IPS-20b (cell line): ENCODE results near the gene CD55.

Source experiments
- H3K27ac ChIP-seq: one replicate; pipeline ENCODE4 v1.5.1; 2013; ENCODE audit warnings: low read length
- H3K27me3 ChIP-seq: 2 replicates; pipeline ENCODE4 v1.6.1; 2013; ENCODE audit warnings: mild to moderate bottlenecking, low read length, inconsistent platforms; ENCODE audit not compliant: insufficient read depth
- H3K36me3 ChIP-seq: 2 replicates; pipeline ENCODE4 v1.6.1; 2013; ENCODE audit warnings: low read depth, mild to moderate bottlenecking, inconsistent platforms, low read length, moderate library complexity; ENCODE audit not compliant: insufficient read depth
- H3K4me1 ChIP-seq: 2 replicates; pipeline ENCODE4 v1.6.1; 2013; ENCODE audit warnings: mild to moderate bottlenecking, control low read depth, inconsistent platforms, low read length, moderate library complexity; ENCODE audit not compliant: insufficient read depth
- H3K4me3 ChIP-seq: 2 replicates; pipeline ENCODE4 v1.5.1; 2013; ENCODE audit warnings: mild to moderate bottlenecking, low read length, inconsistent platforms
- H3K9ac ChIP-seq: 2 replicates; pipeline ENCODE4 v1.6.1; 2013; ENCODE audit warnings: low read depth, mild to moderate bottlenecking, inconsistent platforms, low read length, moderate library complexity
- H3K9me3 ChIP-seq: 2 replicates; pipeline ENCODE4 v1.6.1; 2013; ENCODE audit warnings: mild to moderate bottlenecking, low read depth, low read length, inconsistent platforms; ENCODE audit not compliant: insufficient read depth

CD55 gene

DNA sequence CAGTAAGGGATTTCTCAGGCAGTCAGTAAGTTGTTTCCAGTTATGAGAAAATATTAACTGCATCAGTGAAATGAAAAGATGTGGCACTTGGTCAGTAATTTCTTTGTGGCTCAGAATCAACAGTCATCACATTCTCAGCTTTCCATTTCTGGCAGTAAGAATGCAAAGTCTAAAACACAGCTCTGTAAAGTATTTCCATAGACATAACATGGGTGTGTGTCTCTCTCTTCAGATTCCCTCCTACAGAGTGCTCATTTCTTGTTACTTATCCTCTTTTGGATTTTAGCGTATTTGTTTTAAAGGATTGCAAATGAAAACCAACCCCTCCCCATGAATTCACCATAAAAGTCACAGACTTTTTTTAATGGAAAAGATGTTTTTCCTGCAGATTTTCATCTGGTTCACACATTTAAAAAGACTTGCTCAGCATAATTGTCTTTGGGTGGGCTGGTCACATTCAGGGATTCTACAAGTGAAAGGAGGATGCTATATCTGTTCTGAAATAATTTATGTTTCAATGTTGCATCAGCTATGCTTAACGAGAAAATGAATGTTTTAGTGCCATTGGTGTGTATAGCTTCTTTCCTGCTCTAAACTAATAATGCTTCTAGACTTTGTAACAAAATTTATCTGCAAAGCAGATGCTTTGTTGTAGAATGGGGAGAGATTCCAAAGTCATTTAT lies 34.6 kb upstream of the CD55 start:
- Histone ChIP-seq H3K27me3 (no peaks in the 10 kb centered on the region), H3K9ac (0 out of 2 replicates have a peak overlapping the region, but pooled peaks have one; percentile 13), H3K4me3 (no peak overlapping the region), H3K27ac (no peak overlapping the region), H3K36me3 (no peaks in the 10 kb centered on the region), H3K4me1 (peaks cover 22% of the 10 kb centered on the region), H3K9me3 (peaks cover 5% of the 10 kb centered on the region)

DNA sequence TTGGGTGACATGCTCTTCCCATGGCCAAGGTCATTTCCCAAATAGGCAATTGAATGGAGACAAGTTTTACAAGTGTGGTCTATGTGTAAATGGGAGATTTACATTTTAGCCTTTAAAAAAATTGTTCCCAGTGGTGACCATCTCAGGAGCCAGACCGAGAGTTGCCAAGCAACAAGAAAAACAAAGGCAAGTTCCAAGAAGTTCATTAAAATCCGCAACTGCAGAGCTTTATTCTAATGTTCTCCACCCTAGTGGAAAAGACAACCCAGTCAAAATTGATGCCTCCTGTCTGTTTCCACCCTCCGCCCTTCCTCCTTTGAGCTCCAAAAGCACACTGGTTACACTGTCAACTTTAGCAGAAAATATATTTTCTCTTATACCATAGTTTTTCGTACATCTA lies 33.2 kb upstream of the CD55 start:
- no peak overlapping the region for H3K9ac ChIP-seq
- no peak overlapping the region for H3K4me3 ChIP-seq
- H3K36me3 ChIP-seq, result no peaks in the 10 kb centered on the region
- peaks cover 9% of the 10 kb centered on the region for H3K9me3 ChIP-seq
- H3K27me3 ChIP-seq, result no peaks in the 10 kb centered on the region
- H3K4me1 ChIP-seq, result peaks cover 20% of the 10 kb centered on the region
- no peak overlapping the region for H3K27ac ChIP-seq

DNA sequence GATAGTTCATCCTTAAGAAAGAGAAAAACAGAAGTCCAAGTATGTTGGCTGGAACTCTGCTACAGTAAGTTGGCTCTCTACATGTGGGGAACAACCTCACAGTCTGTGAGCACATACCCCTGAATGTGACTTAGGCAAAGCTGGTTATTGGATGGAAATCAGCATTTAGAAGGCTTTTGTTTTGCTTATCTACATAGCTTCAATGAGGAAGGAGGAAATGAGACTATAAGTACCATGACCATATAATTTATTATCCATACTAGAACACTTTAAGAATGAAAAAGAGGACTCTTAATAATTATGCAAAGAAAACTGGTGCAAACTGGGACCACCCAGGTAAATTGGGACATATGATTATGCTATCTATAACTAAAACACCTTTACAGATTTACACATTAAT lies 31.7 kb upstream of the CD55 start:
- Histone ChIP-seq H3K4me1 (peaks cover 20% of the 10 kb centered on the region), H3K27ac (no peak overlapping the region), H3K36me3 (no peaks in the 10 kb centered on the region), H3K4me3 (no peak overlapping the region), H3K27me3 (no peaks in the 10 kb centered on the region), H3K9me3 (peaks cover 9% of the 10 kb centered on the region), H3K9ac (no peak overlapping the region)

DNA sequence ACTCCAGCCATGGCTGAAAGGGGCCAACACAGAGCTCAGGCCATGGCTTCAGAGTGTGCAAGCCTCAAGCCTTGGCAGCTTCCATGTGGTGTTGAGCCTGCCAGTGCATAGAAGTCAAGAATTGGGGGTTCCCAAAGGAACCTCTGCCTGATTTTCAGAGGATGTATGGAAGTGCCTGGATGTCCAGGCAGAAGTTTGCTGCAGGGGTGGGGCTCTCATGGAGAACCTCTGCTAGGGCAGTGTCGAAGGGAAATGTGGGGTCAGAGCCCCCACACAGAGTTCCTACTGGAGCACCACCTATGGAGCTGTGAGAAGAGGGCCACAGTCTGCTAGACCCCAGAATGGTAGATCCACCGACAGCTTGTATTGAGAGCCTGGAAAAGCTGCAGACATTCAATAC lies 29.8 kb upstream of the CD55 start:
- Histone ChIP-seq H3K4me1 (peaks cover 15% of the 10 kb centered on the region), H3K9me3 (peaks cover 9% of the 10 kb centered on the region), H3K27me3 (no peaks in the 10 kb centered on the region), H3K9ac (no peak overlapping the region), H3K4me3 (no peak overlapping the region), H3K36me3 (no peaks in the 10 kb centered on the region), H3K27ac (no peak overlapping the region)

DNA sequence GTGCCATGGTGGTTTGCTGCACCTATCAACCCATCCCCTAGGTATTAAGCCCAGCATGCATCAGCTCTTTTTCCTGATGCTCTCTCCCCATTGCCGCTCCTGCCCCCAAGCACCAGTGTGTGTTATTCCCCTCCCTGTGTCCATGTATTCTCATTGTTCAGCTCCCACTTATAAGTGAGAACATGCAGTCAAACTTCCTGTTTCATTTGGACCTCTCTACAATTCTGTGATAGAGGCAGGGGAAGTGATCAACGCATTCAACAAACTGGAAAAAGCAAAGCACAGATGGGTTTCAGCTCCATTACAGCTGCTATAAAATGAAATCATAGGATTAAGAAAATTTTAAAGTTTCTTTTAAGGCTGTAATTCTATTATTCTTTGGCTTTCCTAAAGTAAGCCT lies 23.3 kb upstream of the CD55 start:
- Histone ChIP-seq H3K9ac (no peak overlapping the region), H3K27ac (no peak overlapping the region), H3K4me3 (no peak overlapping the region), H3K36me3 (no peaks in the 10 kb centered on the region), H3K27me3 (no peaks in the 10 kb centered on the region), H3K4me1 (peaks cover 18% of the 10 kb centered on the region; the same call in 1 of the 2 replicates), H3K9me3 (no peaks in the 10 kb centered on the region)

GRCh38 chr1:207298636-207299398 lies 22.7 kb upstream of the CD55 start:
- Histone ChIP-seq H3K4me1 (peaks cover 18% of the 10 kb centered on the region; the same call in 1 of the 2 replicates), H3K9me3 (no peaks in the 10 kb centered on the region), H3K4me3 (no peak overlapping the region), H3K9ac (no peak overlapping the region), H3K36me3 (no peaks in the 10 kb centered on the region), H3K27me3 (no peaks in the 10 kb centered on the region), H3K27ac (no peak overlapping the region)

DNA sequence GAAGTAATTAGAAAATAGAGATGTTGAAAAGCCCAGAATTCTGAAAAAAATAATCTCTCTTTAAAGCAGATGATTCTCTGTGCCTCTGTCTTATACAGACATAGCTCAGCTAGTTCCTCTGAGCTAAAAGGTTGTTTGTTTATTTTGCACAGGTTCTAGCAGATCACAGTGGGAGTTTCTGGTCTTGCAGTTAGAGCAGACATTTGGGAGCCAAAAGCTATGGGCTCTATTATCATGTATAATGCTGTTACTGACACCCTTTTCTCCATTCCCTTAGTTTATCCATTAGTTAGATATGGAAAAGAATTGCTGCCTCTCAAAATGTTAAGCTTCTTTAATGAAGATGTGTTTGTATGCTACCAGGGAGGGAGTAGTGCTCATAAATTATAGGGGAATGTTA lies 20.5 kb upstream of the CD55 start:
- H3K9ac ChIP-seq, result peak overlapping the region; percentile 52; the same call in 1 of the 2 replicates
- H3K36me3 ChIP-seq, result no peaks in the 10 kb centered on the region
- no peak overlapping the region for H3K27ac ChIP-seq
- no peaks in the 10 kb centered on the region for H3K27me3 ChIP-seq
- H3K4me1 ChIP-seq, result peaks cover 18% of the 10 kb centered on the region; the same call in 1 of the 2 replicates
- H3K4me3 ChIP-seq, result peak overlapping the region; percentile 26; the same call in 1 of the 2 replicates
- H3K9me3 ChIP-seq, result no peaks in the 10 kb centered on the region

- no peak overlapping the region for H3K4me3 ChIP-seq
- no peaks in the 10 kb centered on the region for H3K27me3 ChIP-seq
- no peaks in the 10 kb centered on the region for H3K9me3 ChIP-seq
- no peak overlapping the region for H3K27ac ChIP-seq
- no peaks in the 10 kb centered on the region for H3K36me3 ChIP-seq
- H3K9ac ChIP-seq, result no peak overlapping the region
- H3K4me1 ChIP-seq, result peaks cover 24% of the 10 kb centered on the region; the same call in 1 of the 2 replicates
Measured at GRCh38 chr1:207302618-207303393, 18.7 kb upstream of the CD55 start.

GRCh38 chr1:207304710-207305488 lies 16.6 kb upstream of the CD55 start:
- Histone ChIP-seq H3K36me3 (no peaks in the 10 kb centered on the region), H3K4me1 (peaks cover 27% of the 10 kb centered on the region; the same call in 1 of the 2 replicates), H3K4me3 (no peak overlapping the region), H3K9ac (no peak overlapping the region), H3K9me3 (no peaks in the 10 kb centered on the region), H3K27ac (no peak overlapping the region), H3K27me3 (no peaks in the 10 kb centered on the region)

- H3K4me3 ChIP-seq, result no peak overlapping the region
- H3K27ac ChIP-seq, result no peak overlapping the region
Measured at GRCh38 chr1:207305489-207305873, 16.0 kb upstream of the CD55 start.

DNA sequence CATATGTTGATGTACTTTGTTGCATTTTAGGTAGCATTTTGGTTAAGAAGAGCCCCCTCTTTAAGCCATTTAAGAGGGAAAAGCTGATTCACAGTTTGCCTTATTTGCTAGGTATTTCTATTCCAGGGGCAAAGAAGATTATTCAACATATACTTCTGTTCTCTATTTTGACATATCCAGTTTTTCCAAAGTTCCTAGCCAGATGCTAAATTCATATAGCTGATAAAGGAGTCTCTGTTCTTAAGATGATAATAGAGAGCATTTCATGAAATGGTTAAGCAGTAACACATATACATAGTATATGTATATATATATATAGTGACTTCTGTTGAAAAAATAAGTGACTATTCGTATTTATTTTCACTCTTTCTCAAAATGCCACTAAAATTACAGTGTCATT lies 15.5 kb upstream of the CD55 start:
- Histone ChIP-seq H3K4me1 (peaks cover 17% of the 10 kb centered on the region; the same call in 1 of the 2 replicates), H3K4me3 (no peak overlapping the region), H3K27me3 (no peaks in the 10 kb centered on the region), H3K27ac (no peak overlapping the region), H3K9ac (no peak overlapping the region), H3K36me3 (no peaks in the 10 kb centered on the region), H3K9me3 (no peaks in the 10 kb centered on the region)

More at GRCh38 chr1:207305489-207305873, 16.0 kb upstream of the CD55 start:
- Histone ChIP-seq H3K4me1 (peaks cover 21% of the 10 kb centered on the region; the same call in 1 of the 2 replicates), H3K9me3 (no peaks in the 10 kb centered on the region), H3K27me3 (no peaks in the 10 kb centered on the region), H3K9ac (no peak overlapping the region), H3K36me3 (no peaks in the 10 kb centered on the region)
